Measurements from ENCODE around the gene OR5K1. TPM values are rescaled to one million over a fixed set of nuclear protein-coding genes. Genes with fewer than 3 reads are reported as not detected.

OR5K1 gene
- total RNA-seq, 1 experiment from 2014 or later, result not detected

DNA sequence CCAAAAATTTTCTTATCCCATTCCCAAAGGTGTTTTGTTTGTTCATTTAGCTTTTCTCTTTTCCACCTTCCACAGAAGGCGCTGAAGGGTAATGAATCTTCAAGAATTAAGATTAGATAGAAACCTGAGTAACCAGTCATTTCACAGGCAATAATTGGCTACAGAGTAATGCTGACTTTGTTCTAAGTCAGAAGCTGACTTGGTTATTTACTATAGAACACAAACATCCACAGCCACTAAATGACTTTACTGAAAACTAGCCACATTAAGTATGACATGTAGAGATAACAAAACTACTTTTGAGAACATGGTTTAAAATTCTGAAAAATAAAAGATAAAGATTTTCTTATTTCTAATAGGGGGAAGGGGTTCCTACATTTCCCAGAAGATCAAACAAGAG lies 51.9 kb downstream of the OR5K1 start:
- no peak for DNase-seq (ENCODE audit: low spot score)

DNA sequence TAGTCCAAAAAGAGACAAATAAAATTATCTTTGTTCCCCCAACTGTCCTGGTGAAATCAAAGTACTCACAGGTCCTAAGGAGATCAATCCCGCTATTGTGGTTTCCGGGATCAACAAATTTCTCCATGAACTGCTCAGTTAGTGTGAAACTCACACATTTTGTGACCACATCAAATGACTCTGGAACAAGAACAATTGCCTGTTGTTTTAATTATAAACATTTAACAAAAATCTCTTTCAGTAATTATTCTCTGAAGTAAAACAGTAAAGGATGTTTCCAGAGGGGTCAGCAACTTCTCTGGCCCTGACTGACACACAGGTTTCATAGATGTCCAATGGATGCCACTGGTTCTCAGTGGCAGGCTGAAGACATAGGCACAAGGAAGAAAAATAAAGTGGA lies 55.8 kb downstream of the OR5K1 start:
- no peak for DNase-seq (ENCODE audit: low spot score)

DNA sequence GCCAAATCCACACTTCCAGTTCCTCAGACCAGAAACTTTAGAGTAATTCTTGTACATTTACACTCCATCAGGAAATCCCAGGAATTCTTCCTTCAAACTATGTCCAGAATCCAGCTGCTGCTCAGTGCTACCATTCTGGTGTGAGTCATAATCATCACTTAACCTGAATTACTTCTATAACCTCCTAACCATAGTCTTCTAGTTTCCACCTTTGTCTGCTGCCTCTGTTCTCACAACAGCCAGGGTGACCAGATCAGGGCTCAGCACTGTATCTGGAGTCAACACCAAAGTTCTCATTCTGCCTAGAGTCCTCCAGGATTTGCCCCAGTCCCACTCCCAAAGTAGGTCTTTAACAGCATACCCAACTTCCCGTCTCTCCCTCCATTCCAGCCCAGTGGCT lies 56.4 kb downstream of the OR5K1 start:
- no peak for DNase-seq (ENCODE audit: low spot score)

- peak; percentile 78 for DNase-seq (ENCODE audit: low spot score)
Measured at GRCh38 chr3:98521897-98522543, 59.0 kb downstream of the OR5K1 start.

Other genes starting within 250 kb of the OR5K1 start
- not detected in 2 replicates for gene OR5H6, start 199.0 kb upstream of the OR5K1 start, total RNA-seq (2014; rRNA removed; shearing (Covaris generic))
- not detected in 2 replicates for gene OR5H2, start 180.7 kb upstream of the OR5K1 start, total RNA-seq (2014; rRNA removed; shearing (Covaris generic))
- gene OR5K4, start 109.3 kb upstream of the OR5K1 start, total RNA-seq (2014; rRNA removed; shearing (Covaris generic)), result not detected in 2 replicates
- not detected in 2 replicates for gene OR5K3, start 72.5 kb upstream of the OR5K1 start, total RNA-seq (2014; rRNA removed; shearing (Covaris generic))
- not detected in 2 replicates for gene OR5K2, start 34.5 kb downstream of the OR5K1 start, total RNA-seq (2014; rRNA removed; shearing (Covaris generic))
- 25.1 and 31.5 TPM in 2 replicates for gene CLDND1, start 59.7 kb downstream of the OR5K1 start, total RNA-seq (2014; rRNA removed; shearing (Covaris generic))
- not detected in 2 replicates for gene GPR15, start 68.8 kb downstream of the OR5K1 start, total RNA-seq (2014; rRNA removed; shearing (Covaris generic))
- gene CPOX, start 130.4 kb downstream of the OR5K1 start, total RNA-seq (2014; rRNA removed; shearing (Covaris generic)), result 28.8 and 31.4 TPM in 2 replicates

All from HT-29 (cell line).